ENCODE measurements around the gene OCEL1.

The OCEL1 gene

GRCh38 chr19:17195106-17195505 is 30.9 kb upstream of the OCEL1 start:
- Histone ChIP-seq H3F3A (ENCODE audit: insufficient read depth, low read length) (no peaks in the 10 kb centered on the region), H3K9me2 (replicated peaks; ENCODE audit: insufficient read depth, low read length) (no peaks in the 10 kb centered on the region), H2AFZ (ENCODE audit: low read length) (no peak overlapping the region), H3K79me2 (ENCODE audit: low read length) (no peaks in the 10 kb centered on the region), H3K9ac (ENCODE audit: low read length) (no peak overlapping the region), H4K20me1 (ENCODE audit: insufficient read depth, low read length) (no peaks in the 10 kb centered on the region), H3K4me1 (ENCODE audit: low read length) (no peaks in the 10 kb centered on the region), H3K4me3 (ENCODE audit: low read length) (no peak overlapping the region), H3K27ac (ENCODE audit: low read length) (no peak overlapping the region), H3K4me2 (ENCODE audit: low read depth, low read length) (no peak overlapping the region), H3K36me3 (replicated peaks; ENCODE audit: insufficient read depth, low read length) (no peaks in the 10 kb centered on the region), H3K9me3 (replicated peaks; ENCODE audit: insufficient read depth, low read length) (no peaks in the 10 kb centered on the region), H3K27me3 (replicated peaks; ENCODE audit: insufficient read depth, low read length) (no peaks in the 10 kb centered on the region)
- DNase-seq = no peak
- TF ChIP-seq EZH2 (optimal IDR thresholded peaks at IDR 0.05; ENCODE audit: low read depth, low read length) = no peak
- TF ChIP-seq CTCF (IDR thresholded peaks at IDR 0.05; ENCODE audit: low read length) = no peak
- TF ChIP-seq EZH2phosphoT487 (IDR thresholded peaks at IDR 0.05; ENCODE audit: low read length) = no peak

- DNase-seq = no peak
- Histone ChIP-seq H3F3A (ENCODE audit: insufficient read depth, low read length) (no peaks in the 10 kb centered on the region), H3K9me2 (replicated peaks; ENCODE audit: insufficient read depth, low read length) (no peaks in the 10 kb centered on the region), H3K9me3 (replicated peaks; ENCODE audit: insufficient read depth, low read length) (no peaks in the 10 kb centered on the region), H3K4me3 (ENCODE audit: low read length) (no peak overlapping the region), H3K79me2 (ENCODE audit: low read length) (no peaks in the 10 kb centered on the region), H3K36me3 (replicated peaks; ENCODE audit: insufficient read depth, low read length) (no peaks in the 10 kb centered on the region), H3K27me3 (replicated peaks; ENCODE audit: insufficient read depth, low read length) (no peaks in the 10 kb centered on the region), H3K4me1 (ENCODE audit: low read length) (no peaks in the 10 kb centered on the region), H3K27ac (ENCODE audit: low read length) (no peak overlapping the region), H4K20me1 (ENCODE audit: insufficient read depth, low read length) (no peaks in the 10 kb centered on the region), H3K4me2 (ENCODE audit: low read depth, low read length) (no peak overlapping the region), H2AFZ (ENCODE audit: low read length) (no peak overlapping the region), H3K9ac (ENCODE audit: low read length) (no peak overlapping the region)
- TF ChIP-seq EZH2 (optimal IDR thresholded peaks at IDR 0.05; ENCODE audit: low read depth, low read length) (no peak), CTCF (IDR thresholded peaks at IDR 0.05; ENCODE audit: low read length) (no peak), EZH2phosphoT487 (IDR thresholded peaks at IDR 0.05; ENCODE audit: low read length) (no peak)
These were observed 29.4 kb upstream of the OCEL1 start for GRCh38 chr19:17196610-17197009.

GRCh38 chr19:17197666-17198065 is 28.4 kb upstream of the OCEL1 start:
- TF ChIP-seq EZH2phosphoT487 (IDR thresholded peaks at IDR 0.05; ENCODE audit: low read length) = no peak
- no peak for TF ChIP-seq EZH2 (optimal IDR thresholded peaks at IDR 0.05; ENCODE audit: low read depth, low read length)
- TF ChIP-seq CTCF (IDR thresholded peaks at IDR 0.05; ENCODE audit: low read length) = no peak
- no peaks in the 10 kb centered on the region for H3K36me3 ChIP-seq (replicated peaks; ENCODE audit: insufficient read depth, low read length)

More at GRCh38 chr19:17197666-17198065, 28.4 kb upstream of the OCEL1 start:
- Histone ChIP-seq H3K4me3 (ENCODE audit: low read length) (no peak overlapping the region), H3K27me3 (replicated peaks; ENCODE audit: insufficient read depth, low read length) (no peaks in the 10 kb centered on the region), H3K4me1 (ENCODE audit: low read length) (no peaks in the 10 kb centered on the region), H3K9ac (ENCODE audit: low read length) (no peak overlapping the region), H3K9me2 (replicated peaks; ENCODE audit: insufficient read depth, low read length) (no peaks in the 10 kb centered on the region), H3K4me2 (ENCODE audit: low read depth, low read length) (no peak overlapping the region), H2AFZ (ENCODE audit: low read length) (no peak overlapping the region), H4K20me1 (ENCODE audit: insufficient read depth, low read length) (no peaks in the 10 kb centered on the region), H3K27ac (ENCODE audit: low read length) (no peak overlapping the region), H3K9me3 (replicated peaks; ENCODE audit: insufficient read depth, low read length) (no peaks in the 10 kb centered on the region), H3F3A (ENCODE audit: insufficient read depth, low read length) (no peaks in the 10 kb centered on the region), H3K79me2 (ENCODE audit: low read length) (no peaks in the 10 kb centered on the region)
- no peak for DNase-seq

All from MM.1S (cell line).